Loucy (cell line): ENCODE results near the gene MGA.

ENCODE experiments used
- H2AFZ ChIP-seq: fragments of 200-600 bp; sonication (generic); 2 replicates; pipeline ENCODE4 v1.6.0; 2016; ENCODE audit warnings: antibody characterized with exemption, mild to moderate bottlenecking, low read length, moderate library complexity
- H3F3A ChIP-seq: fragments of 200-600 bp; 2 replicates; pipeline ENCODE4 v1.6.0; 2016; ENCODE audit warnings: antibody characterized with exemption, low read depth, mild to moderate bottlenecking
- H3K27me3 ChIP-seq: fragments of 200-600 bp; sonication (generic); 2 replicates; pipeline ENCODE4 v1.6.1; 2014; ENCODE audit warnings: low read length, mild to moderate bottlenecking; ENCODE audit not compliant: insufficient read depth, poor library complexity, severe bottlenecking
- H3K36me3 ChIP-seq: fragments of 200-600 bp; sonication (generic); 2 replicates; pipeline ENCODE4 v1.6.1; 2016; ENCODE audit warnings: low read length; ENCODE audit not compliant: insufficient read depth
- H3K4me1 ChIP-seq: fragments of 200-600 bp; sonication (generic); 2 replicates; pipeline ENCODE4 v1.5.1; 2014; ENCODE audit warnings: low read length, mild to moderate bottlenecking; ENCODE audit not compliant: insufficient read depth, poor library complexity, severe bottlenecking
- H3K4me2 ChIP-seq: fragments of 200-600 bp; sonication (generic); 2 replicates; pipeline ENCODE4 v1.6.0; 2014; ENCODE audit warnings: antibody characterized with exemption, low read length, low read depth, mild to moderate bottlenecking; ENCODE audit not compliant: poor library complexity, severe bottlenecking
- H3K4me3 ChIP-seq: fragments of 200-600 bp; sonication (generic); 2 replicates; pipeline ENCODE4 v1.5.1; 2014; ENCODE audit warnings: low read length, mild to moderate bottlenecking, mixed read lengths; ENCODE audit not compliant: poor library complexity, severe bottlenecking
- H3K79me2 ChIP-seq: fragments of 200-600 bp; sonication (generic); 2 replicates; pipeline ENCODE4 v1.6.1; 2014; ENCODE audit warnings: low read length; ENCODE audit not compliant: insufficient read depth
- H3K9ac ChIP-seq: fragments of 200-600 bp; sonication (generic); 2 replicates; pipeline ENCODE4 v1.6.0; 2014; ENCODE audit warnings: mild to moderate bottlenecking, low read depth, low read length, moderate library complexity; ENCODE audit not compliant: poor library complexity, severe bottlenecking
- H3K9me2 ChIP-seq: fragments of 200-600 bp; sonication (generic); replicated peaks from 2 replicates; pipeline ENCODE4 v1.6.1; 2016; ENCODE audit warnings: low read depth, low read length, mixed read lengths
- H3K9me3 ChIP-seq: fragments of 200-600 bp; sonication (generic); 2 replicates; pipeline ENCODE4 v1.6.1; 2014; ENCODE audit warnings: mild to moderate bottlenecking, antibody characterized with exemption, low read length, low read depth; ENCODE audit not compliant: insufficient read depth
- H4K20me1 ChIP-seq: fragments of 200-600 bp; sonication (generic); 2 replicates; pipeline ENCODE4 v1.6.0; 2014; ENCODE audit warnings: antibody characterized with exemption, low read length, mild to moderate bottlenecking; ENCODE audit not compliant: insufficient read depth, poor library complexity, severe bottlenecking
- CTCF ChIP-seq: fragments of 200-600 bp; sonication (generic); conservative IDR thresholded peaks from 2 replicates; pipeline ENCODE4 v1.5.1; 2014; ENCODE audit warnings: mild to moderate bottlenecking, antibody characterized with exemption, low read length
- EZH2phosphoT487 ChIP-seq: fragments of 200-600 bp; IDR thresholded peaks from 2 replicates; pipeline ENCODE4 v1.6.1; 2018; ENCODE audit warnings: antibody characterized with exemption, mild to moderate bottlenecking, moderate library complexity, borderline replicate concordance

Gene MGA

DNA sequence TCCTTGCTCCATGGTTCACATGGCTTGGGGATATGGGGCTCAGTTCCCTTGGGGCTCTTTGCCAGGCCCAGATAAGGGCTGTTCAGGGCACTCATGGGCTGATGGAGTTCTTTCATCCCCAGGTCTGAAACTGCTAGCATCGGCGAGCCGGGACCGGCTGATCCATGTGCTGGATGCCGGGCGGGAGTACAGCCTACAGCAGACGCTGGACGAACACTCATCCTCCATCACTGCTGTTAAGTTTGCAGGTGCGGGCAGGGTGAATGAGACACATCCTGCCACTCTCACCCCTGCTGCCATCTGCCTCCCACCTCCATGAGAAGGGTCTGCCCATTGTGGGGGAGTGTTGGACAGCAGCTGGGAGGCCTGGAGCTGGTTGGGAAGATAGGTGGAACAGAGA lies 156.6 kb downstream of the MGA start:
- Histone ChIP-seq H3K4me3 (no peak overlapping the region), H3K4me1 (no peaks in the 10 kb centered on the region)

GRCh38 chr15:41817327-41817726 lies 157.1 kb downstream of the MGA start:
- H3K27me3 ChIP-seq, result no peaks in the 10 kb centered on the region
- H2AFZ ChIP-seq, result no peak overlapping the region
- H3K9me3 ChIP-seq, result no peaks in the 10 kb centered on the region
- no peak for TF ChIP-seq EZH2phosphoT487
- no peak for TF ChIP-seq CTCF
- H4K20me1 ChIP-seq, result no peaks in the 10 kb centered on the region
- H3K4me3 ChIP-seq, result no peak overlapping the region
- no peaks in the 10 kb centered on the region for H3K9me2 ChIP-seq
- H3K79me2 ChIP-seq, result no peaks in the 10 kb centered on the region
- H3K36me3 ChIP-seq, result peaks cover 76% of the 10 kb centered on the region; the same call in 1 of the 2 replicates
- no peaks in the 10 kb centered on the region for H3F3A ChIP-seq
- no peaks in the 10 kb centered on the region for H3K4me1 ChIP-seq
- H3K4me2 ChIP-seq, result no peak overlapping the region
- H3K9ac ChIP-seq, result no peak overlapping the region

More for the DNA sequence above, 156.6 kb downstream of the MGA start:
- H3K79me2 ChIP-seq, result no peaks in the 10 kb centered on the region
- no peaks in the 10 kb centered on the region for H3K9me2 ChIP-seq
- H3K9ac ChIP-seq, result no peak overlapping the region
- no peaks in the 10 kb centered on the region for H3F3A ChIP-seq
- H4K20me1 ChIP-seq, result no peaks in the 10 kb centered on the region
- H3K9me3 ChIP-seq, result no peaks in the 10 kb centered on the region
- H3K4me2 ChIP-seq, result no peak overlapping the region
- H3K36me3 ChIP-seq, result peaks cover 76% of the 10 kb centered on the region; the same call in 1 of the 2 replicates
- H3K27me3 ChIP-seq, result no peaks in the 10 kb centered on the region
- TF ChIP-seq EZH2phosphoT487 (no peak), CTCF (no peak)
- no peak overlapping the region for H2AFZ ChIP-seq

DNA sequence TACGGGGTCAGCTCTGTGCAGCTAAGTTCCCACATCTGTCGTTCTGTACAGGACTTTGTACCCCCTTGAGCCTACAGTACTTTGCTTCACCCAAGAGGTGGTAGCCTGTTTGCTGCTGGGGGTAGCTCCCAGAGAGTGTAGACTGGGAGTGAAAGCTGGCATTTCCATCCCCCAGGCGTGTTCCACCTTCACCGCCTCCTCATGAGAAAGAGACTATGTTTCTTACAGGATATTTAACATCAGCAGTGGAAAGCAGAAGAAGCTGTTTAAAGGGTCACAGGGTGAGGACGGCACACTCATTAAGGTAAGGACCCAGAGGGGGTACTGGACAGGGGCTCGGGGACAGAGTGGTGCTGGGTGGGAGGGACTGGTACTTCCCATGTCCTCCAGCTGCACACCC lies 157.6 kb downstream of the MGA start:
- Histone ChIP-seq H3K36me3 (peaks cover 75% of the 10 kb centered on the region; the same call in 1 of the 2 replicates), H3K79me2 (no peaks in the 10 kb centered on the region), H3K4me2 (no peak overlapping the region), H3K9me2 (no peaks in the 10 kb centered on the region), H3K27me3 (no peaks in the 10 kb centered on the region), H3K9me3 (no peaks in the 10 kb centered on the region), H3K4me3 (no peak overlapping the region), H4K20me1 (no peaks in the 10 kb centered on the region), H3K4me1 (no peaks in the 10 kb centered on the region), H3F3A (no peaks in the 10 kb centered on the region), H3K9ac (no peak overlapping the region), H2AFZ (no peak overlapping the region)
- TF ChIP-seq EZH2phosphoT487 (no peak), CTCF (no peak)
